ENCODE results near the gene TTC7B.

Gene TTC7B

DNA sequence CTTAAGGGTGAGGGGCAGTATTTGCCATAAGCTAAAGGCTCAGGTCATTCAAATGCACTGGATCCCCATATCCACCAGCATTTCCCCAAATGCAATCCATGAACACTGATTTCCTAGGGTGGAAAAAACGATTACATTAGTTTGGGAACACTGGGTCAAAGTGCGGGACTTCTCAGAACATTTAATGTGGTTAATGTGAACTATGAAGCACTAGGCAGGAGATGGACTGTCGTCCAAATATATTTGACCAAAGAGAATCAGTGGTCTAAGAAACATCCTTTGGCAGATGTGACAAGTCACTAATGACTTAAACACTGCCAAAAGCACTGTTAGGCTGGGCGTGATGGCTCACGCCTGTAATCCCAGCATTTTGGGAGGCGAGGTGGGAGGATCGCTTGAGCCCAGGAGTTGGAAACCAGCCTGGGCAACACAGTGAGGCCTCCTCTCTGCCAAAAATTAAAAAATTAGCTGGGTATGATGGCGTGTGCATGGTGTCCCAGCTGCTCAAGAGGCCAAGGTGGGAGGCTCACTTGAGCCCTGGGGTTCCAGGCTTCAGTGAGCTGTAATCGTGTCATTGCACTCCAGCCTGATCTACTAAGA is 214.0 kb downstream of the TTC7B start:
- no peak for DNase-seq

DNA sequence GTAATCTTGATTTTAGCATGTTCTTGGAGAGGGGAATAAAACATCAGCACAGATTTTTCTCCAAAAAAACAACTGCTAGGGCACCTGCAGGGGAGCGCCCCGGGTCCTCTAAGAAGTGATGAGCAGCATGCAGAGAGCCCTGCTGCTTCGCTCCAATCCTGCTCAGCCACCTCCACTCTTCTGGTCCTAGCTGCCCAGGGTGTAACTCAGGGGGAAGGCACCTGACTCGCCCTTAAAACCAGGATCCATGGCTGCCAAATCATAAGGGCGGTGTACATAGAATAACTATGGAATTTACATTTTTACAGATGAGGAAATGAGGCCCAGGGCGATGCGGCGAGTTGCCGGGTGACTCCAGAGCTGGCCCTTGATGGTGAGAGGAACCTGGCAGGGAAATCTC is 214.7 kb downstream of the TTC7B start:
- no peak for DNase-seq

DNA sequence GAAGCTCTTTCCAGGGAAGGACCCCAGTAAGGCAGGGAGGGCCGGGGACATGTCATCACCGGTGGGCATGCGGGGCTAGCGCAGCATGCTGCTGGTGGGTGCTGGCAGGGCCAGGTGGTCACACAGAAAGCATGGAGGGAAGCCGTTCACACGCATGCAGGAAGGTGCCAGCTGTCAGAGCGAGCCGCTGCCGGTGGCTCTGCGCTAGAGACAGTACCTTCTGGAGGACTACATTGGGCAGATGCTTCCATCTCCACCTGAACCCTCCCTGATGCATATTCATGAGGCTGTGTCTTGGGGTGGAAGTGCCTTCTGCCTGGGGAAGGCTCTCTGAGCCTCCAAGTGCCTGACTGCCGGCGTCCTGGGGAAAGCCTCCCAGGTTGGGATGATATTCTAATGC is 215.6 kb downstream of the TTC7B start:
- DNase-seq, result no peak

DNA sequence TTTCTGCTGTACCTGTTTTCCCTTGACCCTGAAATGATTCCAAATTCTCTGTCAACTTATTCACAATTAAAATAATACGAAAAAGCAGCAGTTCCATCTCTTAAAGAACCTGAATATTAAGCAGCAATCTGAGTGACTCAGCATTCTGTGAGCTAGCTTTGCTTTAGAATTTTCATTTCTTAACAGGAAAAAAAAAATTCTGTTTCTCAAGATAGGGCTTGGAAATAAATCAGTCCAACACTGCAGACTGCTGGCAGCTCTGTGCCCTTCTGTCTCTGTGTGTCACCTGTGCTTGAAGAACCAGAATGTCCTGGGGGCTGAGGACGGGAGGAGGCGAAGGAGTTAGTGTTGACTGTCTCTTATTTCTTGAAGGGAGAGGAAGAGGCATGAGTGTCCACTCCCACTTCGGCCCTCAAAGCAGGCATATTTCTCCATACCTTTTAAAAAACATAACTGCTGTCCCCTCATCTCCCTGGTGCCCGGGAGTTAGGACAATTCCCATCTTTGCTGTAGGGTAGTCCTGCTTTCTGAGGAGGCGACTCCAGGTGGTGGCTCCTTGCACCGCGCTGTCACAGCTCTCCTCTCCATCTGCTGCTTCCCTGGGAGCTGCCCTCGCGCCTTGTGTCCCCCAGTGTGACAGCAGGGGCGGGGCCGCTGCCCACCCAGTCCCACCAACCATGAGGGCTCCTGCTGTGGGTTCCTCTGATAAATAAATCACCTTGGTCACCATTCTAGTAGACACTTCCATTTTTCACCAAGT is 216.3 kb downstream of the TTC7B start:
- DNase-seq, result peak in 9 of 56 donors; percentile 16 to 59 (median 33)

DNA sequence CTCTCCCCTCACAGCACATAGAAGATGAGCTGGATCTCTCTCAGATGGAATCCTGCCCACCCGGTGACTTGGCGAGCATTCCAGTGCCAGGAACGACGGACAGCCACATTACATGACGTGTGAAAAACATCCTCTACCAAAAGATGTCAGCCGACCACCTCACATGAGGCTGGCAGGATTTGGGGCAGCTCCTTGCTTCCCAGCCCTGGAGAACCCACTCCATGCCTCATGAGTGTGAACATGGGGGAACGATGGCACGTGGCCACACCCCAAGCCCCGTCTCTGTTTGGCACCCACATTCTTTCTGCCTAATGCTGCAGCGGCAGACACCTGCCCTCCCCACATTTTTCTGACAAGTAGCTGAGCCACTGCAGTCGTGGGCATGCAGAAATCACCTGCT is 216.9 kb downstream of the TTC7B start:
- DNase-seq, result peak in 10 of 56 donors; percentile 22 to 72 (median 36)

DNA sequence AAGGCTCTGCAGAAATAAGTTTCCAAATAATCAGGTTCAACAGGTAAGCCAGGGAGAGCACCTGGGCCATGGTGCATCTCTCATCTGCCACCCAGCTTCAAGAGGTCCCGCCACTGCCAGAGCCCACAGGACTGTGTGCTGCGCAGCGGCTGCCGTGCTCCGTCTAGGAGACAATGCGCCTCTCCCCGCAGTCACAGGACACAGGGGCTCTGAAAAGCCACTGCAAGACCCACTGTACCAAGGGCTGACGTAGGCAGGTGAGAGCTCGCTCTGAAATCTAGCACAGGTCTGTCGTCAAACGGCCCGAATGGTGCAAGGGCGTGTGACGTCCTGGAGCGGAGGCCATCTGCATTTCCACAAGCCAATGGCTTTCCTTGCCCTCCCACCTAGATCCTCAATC is 218.3 kb downstream of the TTC7B start:
- no peak for DNase-seq

DNA sequence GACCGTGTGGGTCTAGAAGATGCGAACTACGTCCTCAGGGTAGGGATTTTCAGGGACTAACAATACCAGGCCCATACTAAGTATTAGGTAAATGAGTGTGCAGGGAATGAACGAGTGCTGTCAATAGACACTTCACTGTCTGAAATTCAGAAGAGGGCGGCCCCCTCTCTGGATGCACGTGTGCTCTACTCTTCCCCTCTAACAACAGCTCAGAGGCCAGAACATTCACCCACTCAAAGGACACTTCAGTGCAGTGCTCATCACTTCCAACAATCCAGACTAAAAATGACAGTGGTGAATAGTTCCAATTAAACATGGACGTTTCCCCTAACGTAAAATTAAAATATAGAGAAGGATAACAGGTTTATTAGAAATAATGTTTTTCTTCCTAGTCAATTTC is 219.5 kb downstream of the TTC7B start:
- DNase-seq, result no peak

DNA sequence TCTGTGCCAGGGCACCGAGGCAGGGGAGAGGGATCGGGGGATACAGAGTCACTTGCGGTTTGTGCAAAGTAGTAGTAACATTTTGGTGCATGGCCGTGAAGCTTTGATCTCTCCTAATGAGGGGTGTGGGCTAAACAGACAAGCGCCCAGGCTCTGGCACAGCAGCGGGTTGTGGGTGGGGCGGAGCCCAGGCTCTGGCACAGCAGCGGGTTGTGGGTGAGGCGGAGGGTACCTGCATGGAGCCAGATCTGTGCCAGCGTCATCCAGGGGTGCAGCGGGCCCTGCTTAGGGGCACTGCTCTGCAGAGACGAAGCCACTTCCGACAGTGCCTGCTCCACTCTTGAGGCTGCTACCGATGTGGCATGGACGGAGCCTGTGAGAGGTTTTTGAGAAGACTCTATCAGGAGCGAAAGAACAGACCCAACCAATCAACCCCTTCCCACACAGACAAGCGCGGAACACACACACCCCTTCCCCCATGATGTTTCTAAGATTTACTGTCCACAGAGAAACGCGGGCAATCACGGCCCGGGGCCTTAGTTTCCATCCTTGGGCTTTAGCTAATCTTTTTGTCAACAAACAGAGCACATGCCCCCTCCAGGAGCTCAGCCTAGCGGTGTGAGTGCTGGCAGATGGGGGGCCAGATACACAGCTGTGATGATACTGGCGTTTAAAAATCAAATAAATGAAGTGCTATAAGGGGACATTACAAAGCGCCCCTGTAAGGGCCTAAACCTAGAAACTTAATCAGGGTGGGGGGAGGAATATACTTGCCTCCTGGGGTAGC is 222.8 kb downstream of the TTC7B start:
- no peak for DNase-seq

DNA sequence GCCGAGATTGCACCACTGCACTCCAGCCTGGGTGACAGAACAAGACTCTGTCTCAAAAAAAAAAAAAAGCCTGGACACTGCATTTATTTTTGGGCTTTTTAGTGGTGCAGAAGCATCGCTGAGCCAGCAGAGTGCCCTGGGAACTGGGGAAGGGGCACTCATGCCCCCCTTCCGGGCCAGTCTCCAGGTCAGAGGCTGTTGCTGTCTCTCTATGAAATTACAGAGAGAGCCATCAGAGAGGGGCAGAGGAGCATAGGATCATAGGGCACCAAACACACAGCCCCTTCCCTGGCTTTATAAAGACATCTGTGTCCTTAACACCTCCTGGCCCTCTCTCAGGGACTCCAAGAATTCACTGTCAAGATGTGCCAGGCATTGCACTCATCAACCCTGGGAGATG is 223.6 kb downstream of the TTC7B start:
- no peak for DNase-seq

DNA sequence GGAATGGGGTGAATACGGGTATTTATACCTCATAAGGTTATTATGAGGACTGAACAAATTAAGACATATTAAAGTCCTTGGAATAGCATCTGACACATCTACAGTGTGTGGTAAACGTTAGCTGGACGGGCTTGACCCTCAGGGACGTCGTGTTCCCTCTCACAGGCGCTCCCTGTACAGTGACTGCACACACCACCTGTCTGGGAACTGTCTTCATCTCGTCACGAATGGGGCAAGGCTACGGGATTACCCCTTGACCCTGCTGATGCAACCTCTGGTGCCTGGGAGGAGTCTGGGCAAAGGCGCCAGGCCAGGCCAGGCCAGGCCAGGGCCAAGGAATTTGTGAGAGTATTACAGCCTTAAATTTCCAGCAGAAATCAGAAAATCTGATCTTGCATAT is 228.3 kb downstream of the TTC7B start:
- no peak for DNase-seq

DNA sequence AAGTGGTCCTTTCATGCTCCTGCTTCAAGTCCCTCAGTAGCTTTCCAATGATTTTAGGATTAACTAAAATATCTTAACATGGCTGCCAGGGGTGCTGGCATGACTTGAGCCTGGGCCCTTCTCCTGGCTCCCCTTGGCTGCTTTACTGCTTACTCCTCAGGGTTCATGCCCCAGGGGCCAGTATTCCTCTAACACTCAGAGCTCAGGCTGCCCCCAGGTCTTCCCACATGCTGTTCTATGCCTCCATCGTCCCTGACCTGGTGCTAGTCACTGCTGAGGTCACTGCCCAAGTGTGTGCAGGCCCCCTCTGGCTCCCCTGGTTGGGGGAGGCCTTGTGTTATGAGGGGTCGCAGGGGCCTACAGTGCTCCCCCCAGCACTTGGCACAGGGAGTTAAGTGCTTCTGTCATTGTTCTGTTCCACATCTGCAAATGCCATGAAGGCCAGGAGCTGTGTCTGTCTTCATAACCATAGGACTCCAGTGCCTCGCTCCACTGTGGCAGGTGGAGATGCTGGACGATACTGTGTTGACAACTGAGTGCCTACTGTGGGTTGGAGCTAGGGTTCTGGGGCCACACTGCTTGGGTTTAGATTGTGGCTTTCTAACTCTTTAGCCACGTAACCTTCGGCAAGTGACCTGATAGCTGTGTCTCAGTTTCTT is 228.8 kb downstream of the TTC7B start:
- DNase-seq, result no peak

DNA sequence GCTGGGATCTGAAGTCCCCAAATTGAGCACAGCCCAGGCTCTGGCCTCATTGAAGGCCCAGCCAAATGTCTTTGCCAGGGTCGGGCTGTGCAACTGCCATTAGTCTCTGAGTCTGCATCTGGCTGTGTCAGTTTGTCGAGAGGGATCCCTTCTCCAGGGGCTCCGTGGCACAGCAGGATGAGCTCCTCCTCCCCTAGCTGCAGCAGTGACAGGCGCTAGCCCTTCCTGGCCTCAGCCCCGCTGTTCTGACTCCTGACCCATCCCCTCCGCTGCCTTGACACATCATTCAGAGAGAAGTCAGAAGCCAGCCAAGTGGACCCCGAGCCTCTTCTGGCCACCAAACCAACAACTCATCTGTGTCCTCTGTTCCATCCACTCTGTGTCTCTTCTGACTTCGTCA is 231.1 kb downstream of the TTC7B start:
- DNase-seq, result no peak

DNA sequence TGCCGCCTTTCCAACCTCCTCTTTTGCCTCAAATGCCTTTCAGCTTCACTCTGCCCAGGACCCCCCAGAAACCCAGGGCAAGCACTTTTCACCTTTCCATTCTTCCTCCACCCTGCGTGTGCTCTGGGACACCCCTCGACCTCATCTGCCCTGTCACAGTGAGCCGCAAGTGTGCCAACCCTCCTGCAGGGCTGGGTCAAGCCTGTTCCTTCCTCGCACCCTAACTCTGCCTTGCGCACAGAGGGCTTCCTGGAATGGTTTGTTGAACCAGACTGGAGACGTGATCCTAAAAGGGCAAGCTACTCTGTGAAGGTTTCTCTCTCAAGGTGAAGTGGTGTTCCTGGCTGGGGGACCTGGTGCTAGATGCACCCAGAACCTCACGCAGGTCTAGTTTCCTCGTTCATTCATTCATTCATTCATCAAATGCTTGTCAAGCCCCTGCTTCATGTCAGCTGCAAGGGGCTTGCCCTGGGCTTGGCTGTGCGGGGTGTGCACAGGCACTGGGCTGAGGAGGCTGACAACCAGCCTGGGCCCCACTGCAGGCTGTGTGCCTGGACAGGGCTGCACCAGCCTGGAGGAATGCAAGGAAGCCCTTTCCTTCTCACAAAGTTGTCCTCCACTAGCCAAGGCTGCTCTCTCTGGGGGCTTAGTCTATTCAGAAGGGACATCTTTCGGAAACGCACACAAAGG is 232.2 kb downstream of the TTC7B start:
- DNase-seq, result no peak

DNA sequence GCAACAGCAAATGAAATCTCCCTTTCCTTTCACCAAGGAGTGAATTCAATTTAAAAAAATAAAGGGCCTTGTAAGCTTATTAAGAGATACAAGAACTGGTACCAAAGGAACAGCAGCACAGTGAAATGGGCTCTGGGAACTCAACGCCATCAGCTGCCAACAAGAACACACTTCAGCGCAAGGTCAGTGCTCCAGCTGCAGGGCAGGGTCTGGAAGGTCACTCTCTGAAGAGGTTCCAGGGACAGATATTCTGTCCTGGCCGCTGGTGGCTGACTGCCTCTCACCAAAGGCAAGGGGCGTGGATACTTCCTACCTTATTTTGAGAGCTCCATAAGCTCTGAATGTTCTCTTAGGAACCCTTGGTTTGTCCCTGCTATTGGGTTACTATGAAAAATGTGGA is 232.8 kb downstream of the TTC7B start:
- no peak for DNase-seq

DNA sequence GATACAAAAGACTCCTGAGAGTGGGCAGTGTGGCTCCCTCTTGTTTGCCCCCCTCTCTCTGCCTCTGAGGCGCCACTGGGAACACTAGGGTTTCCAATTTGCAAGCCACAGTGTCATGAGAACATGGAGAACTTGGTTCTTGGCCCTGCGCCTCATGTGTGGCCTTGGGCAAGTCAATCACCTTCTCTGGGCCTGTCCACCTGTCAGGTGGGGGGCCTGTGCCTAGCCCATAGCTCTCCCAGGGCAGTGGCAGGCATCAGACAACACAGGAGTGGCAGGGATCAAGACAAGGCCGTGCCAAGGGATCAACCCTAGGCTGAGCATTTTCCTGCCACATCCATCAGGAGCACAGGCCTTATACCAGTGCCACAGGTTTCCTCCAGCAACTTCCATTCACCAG is 234.1 kb downstream of the TTC7B start:
- no peak for DNase-seq

DNA sequence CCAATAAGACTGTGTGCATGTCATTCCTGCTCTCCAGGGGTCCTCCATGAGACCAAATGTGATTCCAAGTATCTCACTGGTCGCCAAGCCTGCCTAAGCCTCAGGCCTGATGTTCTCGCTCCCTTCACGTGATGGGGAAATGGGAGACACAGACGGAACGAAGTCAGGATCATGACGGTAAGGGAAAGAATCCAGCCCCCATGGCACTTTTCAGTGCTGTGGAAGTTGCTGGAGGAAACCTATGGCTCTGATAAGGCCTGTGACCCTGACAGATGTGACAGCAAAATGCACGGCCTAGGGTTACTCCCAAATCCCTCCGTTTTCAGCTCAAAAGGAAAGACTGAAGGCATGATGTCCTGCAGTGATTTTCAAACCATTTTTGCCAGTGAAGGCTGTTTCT is 234.5 kb downstream of the TTC7B start:
- DNase-seq, result no peak

DNA sequence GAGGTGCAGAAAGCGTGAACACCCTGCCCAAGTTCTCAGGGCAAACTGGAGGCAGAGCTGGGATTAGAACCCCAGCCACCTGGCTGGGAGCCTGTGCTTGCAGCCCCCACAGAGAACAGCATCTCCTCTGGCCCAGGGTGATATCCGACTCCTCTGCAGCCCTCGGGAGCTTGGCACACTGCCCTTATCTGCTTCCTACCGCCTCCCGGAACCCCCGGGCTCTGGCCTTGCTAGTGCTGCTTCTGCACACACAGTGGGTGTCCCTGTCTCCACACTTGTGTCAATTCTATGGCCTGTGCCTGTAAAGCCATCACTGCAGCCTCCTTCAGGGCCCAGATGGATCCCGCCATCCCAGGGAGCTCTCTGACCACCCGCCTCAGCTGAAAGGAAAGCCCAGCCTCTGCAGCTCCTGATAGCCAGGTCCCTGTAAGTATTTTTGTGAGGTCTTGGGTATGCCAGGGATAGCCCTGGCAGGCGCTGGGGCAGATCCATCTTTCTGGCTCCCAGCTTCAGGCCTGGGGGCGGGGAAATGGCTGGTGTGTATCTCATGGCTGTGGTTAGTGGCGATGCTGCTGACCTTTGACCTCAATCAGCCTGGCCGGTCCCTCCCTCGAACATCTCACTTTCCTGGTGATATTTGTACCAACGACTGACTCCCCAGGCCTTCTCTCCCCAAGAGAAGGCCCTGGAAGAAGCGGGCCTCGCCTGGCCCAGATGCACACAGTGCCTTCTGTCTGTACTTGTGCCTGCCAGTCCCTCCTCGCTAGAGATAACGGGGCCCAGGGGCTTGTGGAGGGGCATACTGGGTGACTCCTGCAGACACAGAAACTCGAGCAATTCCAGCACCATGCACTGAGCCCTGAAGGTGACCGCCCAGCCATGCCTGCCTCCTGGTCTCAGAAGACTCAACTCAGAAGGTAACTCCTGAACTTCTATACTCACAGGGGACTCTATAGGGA is 235.6 kb downstream of the TTC7B start:
- DNase-seq, result no peak

DNA sequence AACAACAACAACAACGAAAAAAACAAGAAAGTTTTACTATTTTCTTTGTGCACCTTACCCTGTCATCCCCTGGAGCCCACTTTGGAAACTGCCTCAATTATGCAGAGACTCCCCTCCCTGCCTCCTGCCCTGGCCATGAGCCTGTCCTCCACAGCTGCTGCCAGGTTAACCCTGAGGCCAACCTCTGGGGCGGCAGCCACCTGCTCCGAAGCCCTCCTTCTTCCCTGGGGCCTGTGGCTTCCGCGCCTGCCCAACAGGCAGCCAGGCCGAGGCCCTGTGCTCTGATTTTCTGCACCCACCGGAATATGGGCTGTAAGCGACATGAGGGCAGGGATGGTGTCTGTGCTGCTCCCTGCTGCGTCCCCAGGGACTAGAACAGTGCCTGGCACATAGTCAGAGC is 236.4 kb downstream of the TTC7B start:
- DNase-seq, result no peak

DNA sequence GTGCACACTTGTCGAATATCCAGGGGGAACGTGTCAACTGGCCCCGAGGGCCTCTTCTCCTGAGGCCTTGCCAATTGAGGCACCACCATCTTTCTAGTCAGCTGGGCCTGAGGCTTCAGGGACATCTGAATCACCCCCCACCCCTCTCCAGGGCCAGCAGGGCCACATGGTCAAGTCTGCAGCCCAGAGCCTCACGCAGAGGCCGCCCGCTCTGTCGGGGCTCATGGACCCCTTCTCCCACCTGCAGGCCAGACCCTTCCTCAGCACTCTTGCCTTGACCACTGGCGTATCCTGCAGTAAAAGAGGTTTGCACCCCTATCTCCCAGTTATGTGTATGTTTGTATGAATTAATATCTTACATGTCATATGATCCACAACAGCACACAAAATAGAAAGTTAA is 237.1 kb downstream of the TTC7B start:
- no peak for DNase-seq

DNA sequence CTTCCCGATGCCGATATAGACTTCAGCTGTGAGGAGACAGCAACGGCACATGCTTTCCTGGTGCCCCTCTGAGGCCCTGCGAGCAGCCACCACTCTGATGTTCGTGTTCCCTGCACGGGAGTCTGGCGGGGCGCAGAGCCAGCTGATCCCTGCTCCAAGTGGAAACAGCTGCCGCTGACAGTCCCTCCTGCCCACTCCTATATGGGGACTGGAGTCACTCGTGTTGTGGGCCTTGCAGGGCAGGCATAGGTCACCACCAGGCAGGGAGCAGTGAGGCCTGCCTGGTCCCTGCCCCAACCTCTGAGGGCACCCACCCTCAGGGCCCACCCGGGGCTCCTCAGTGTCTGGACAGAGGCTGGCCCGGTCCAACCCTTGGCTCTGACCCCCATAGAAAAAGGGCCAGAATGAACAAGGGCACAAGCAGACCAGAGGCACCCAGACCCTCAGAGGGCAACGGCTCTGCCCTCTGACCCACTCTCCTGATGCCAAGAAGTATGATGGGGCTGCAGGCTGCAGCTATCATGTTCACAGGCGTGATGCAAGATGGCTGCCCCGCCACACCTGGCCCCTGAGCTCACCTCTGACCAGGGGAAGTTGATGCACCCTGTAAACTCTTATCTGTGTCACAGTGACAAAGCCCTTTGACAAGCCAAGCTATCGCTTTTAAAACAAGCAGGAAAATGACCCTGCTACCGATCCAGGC is 237.8 kb downstream of the TTC7B start:
- peak in 9 of 56 donors; percentile 29 to 62 (median 45) for DNase-seq

All from amygdala (tissue), 56 donors.